ENCODE results near the gene GPR85.

DNA sequence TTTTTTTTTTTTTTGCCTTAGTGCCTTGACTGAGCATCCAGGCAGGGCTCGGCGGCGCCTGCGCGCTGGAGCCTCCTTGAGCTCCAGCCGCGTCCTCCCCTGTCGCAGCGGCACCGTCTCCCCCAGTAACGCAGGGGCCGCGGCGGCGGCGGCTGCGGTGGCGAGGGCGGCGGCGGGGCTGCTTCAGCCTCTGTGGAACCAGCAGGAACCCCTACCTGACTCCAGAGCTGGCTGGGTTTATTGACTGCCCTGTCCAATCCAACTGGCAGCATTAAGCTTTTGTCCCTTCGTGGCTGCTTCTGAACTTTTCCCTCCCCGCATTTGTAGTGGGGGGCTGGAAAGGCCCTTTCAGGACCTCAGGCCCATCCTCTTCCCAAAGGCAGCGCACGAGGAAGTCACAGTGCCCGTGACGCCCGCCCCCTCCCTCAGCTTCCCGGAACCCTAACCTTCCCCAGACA is at the start of gene GPR85:
- TF ChIP-seq CTCF (IDR thresholded peaks at IDR 0.05; ENCODE audit: insufficient read depth, low read length) = no peak
- TF ChIP-seq POLR2AphosphoS5 (IDR thresholded peaks at IDR 0.05; ENCODE audit: low read depth) = peak; percentile 62; the same call in 1 of the 2 replicates
- no peak for TF ChIP-seq GABPA (IDR thresholded peaks at IDR 0.05; ENCODE audit: low read depth)
- TF ChIP-seq SPI1 (IDR thresholded peaks at IDR 0.05; ENCODE audit: borderline replicate concordance, low read depth) = peak; percentile 5; the same call in 1 of the 2 replicates

All from HL-60 (cell line).